IMR-90 (cell line): ENCODE results near the gene KRTAP20-1. TPM values are rescaled to one million over a fixed set of nuclear protein-coding genes. Genes with fewer than 3 reads are reported as not detected.

Source experiments
- ATAC-seq: fragments of 200-7000 bp; cut with Tn5 transposase; 2 replicates; pipeline ENCODE4 v1.9.1; 2020; ENCODE audit warnings: low read depth, mild to moderate bottlenecking, moderate library complexity
- BruUV-seq: library from RNA; stranded (reverse); fragments of 400-500 nt; replicated peaks from 2 replicates; lab custom pipeline; 2021; lab: Mats Ljungman, UMichigan
- CTCF ChIA-PET: fragments of 300-600 bp; formaldehyde crosslinking; extraction: SDS; loops from one replicate; lab custom pipeline; 2021; ENCODE audit warnings: antibody characterized with exemption; lab: Yijun Ruan, JAX
- POLR2A ChIA-PET: fragments of 300-600 bp; sonication (Branson Sonifier 250); formaldehyde crosslinking; loops from one replicate; lab custom pipeline; 2022; ENCODE audit warnings: antibody characterized with exemption; ENCODE audit not compliant: unreplicated experiment; lab: Charles Lee
- DNase-seq: peaks from one replicate; pipeline ENCODE4 v3.0.0; 2013
- H2AFZ ChIP-seq: replicated peaks from 2 replicates; pipeline ENCODE3; 2013; ENCODE audit warnings: low read length, mild to moderate bottlenecking; ENCODE audit not compliant: poor library complexity
- H2AK5ac ChIP-seq: 2 replicates; pipeline ENCODE4 v1.6.1; 2013; ENCODE audit warnings: low read depth, low read length, inconsistent platforms
- H2AK9ac ChIP-seq: replicated peaks from 2 replicates; pipeline ENCODE3; 2013; ENCODE audit warnings: mild to moderate bottlenecking, low read depth, low read length, moderate library complexity; ENCODE audit not compliant: poor library complexity
- H2BK120ac ChIP-seq: 2 replicates; pipeline ENCODE4 v1.6.1; 2013; ENCODE audit warnings: low read depth, low read length, inconsistent platforms
- H2BK15ac ChIP-seq: 3 replicates; pipeline ENCODE4 v1.6.1; 2013; ENCODE audit warnings: low read depth, low read length, inconsistent platforms
- H2BK20ac ChIP-seq: 2 replicates; pipeline ENCODE4 v1.6.1; 2013; ENCODE audit warnings: low read depth, mild to moderate bottlenecking, inconsistent platforms, low read length, moderate library complexity
- H2BK5ac ChIP-seq: 2 replicates; pipeline ENCODE4 v1.6.1; 2013; ENCODE audit warnings: mild to moderate bottlenecking, low read depth, low read length, inconsistent platforms; ENCODE audit not compliant: poor library complexity, severe bottlenecking
- H3K14ac ChIP-seq: replicated peaks from 2 replicates; pipeline ENCODE4 v1.6.1; 2013; ENCODE audit warnings: low read depth, low read length, inconsistent platforms
- H3K18ac ChIP-seq: 2 replicates; pipeline ENCODE4 v1.6.1; 2013; ENCODE audit warnings: low read depth, low read length, control low read depth
- H3K23ac ChIP-seq: 2 replicates; pipeline ENCODE4 v1.6.1; 2013; ENCODE audit warnings: low read depth, low read length, inconsistent platforms
- H3K27ac ChIP-seq: 2 replicates; pipeline ENCODE4 v1.5.1; 2013; ENCODE audit warnings: mild to moderate bottlenecking, control low read depth, low read length; ENCODE audit not compliant: insufficient read depth
- H3K27me3 ChIP-seq: 2 replicates; pipeline ENCODE4 v1.6.1; 2013; ENCODE audit warnings: low read length; ENCODE audit not compliant: control insufficient read depth, insufficient read depth
- H3K36me3 ChIP-seq: 2 replicates; pipeline ENCODE4 v1.6.1; 2013; ENCODE audit warnings: low read length, mixed read lengths; ENCODE audit not compliant: control insufficient read depth, insufficient read depth
- H3K4ac ChIP-seq: 2 replicates; pipeline ENCODE4 v1.6.1; 2013; ENCODE audit warnings: low read depth, low read length, inconsistent platforms
- H3K4me1 ChIP-seq: 2 replicates; pipeline ENCODE4 v1.6.1; 2013; ENCODE audit warnings: low read length, mixed read lengths; ENCODE audit not compliant: control insufficient read depth, insufficient read depth
- H3K4me2 ChIP-seq: 2 replicates; pipeline ENCODE4 v1.6.1; 2013; ENCODE audit warnings: low read depth, mild to moderate bottlenecking, control low read depth, low read length, moderate library complexity
- H3K4me3 ChIP-seq: 2 replicates; pipeline ENCODE4 v1.5.1; 2013; ENCODE audit warnings: low read depth, mild to moderate bottlenecking, control low read depth, low read length, moderate library complexity; ENCODE audit not compliant: insufficient read depth
- H3K56ac ChIP-seq: 2 replicates; pipeline ENCODE4 v1.6.1; 2013; ENCODE audit warnings: low read length, inconsistent platforms; ENCODE audit not compliant: insufficient read depth; ENCODE audit errors: extremely low read depth
- H3K79me1 ChIP-seq, 2 experiments: 2 replicates each; pipeline ENCODE4 v1.6.1; 2013; ENCODE audit warnings: low read length in 2 of 2, inconsistent platforms in 1 of 2, low read depth in 1 of 2
- H3K9ac ChIP-seq: 2 replicates; pipeline ENCODE4 v1.6.1; 2013; ENCODE audit warnings: low read depth, low read length, control low read depth
- H3K9me1 ChIP-seq: 2 replicates; pipeline ENCODE4 v1.6.1; 2013; ENCODE audit warnings: low read length, inconsistent platforms; ENCODE audit not compliant: insufficient read depth
- H3K9me3 ChIP-seq: 2 replicates; pipeline ENCODE4 v1.6.1; 2013; ENCODE audit warnings: low read length; ENCODE audit not compliant: control insufficient read depth, insufficient read depth
- H4K20me1 ChIP-seq: 2 replicates; pipeline ENCODE4 v1.6.1; 2013; ENCODE audit warnings: low read length, inconsistent platforms; ENCODE audit not compliant: insufficient read depth
- H4K5ac ChIP-seq: 2 replicates; pipeline ENCODE4 v1.6.1; 2013; ENCODE audit warnings: mild to moderate bottlenecking, low read depth, low read length, control low read depth
- H4K8ac ChIP-seq, 2 experiments: 2 replicates each; pipeline ENCODE4 v1.6.1; 2013; ENCODE audit warnings: low read depth in 2 of 2, low read length in 2 of 2, control low read depth in 1 of 2, inconsistent platforms in 1 of 2
- H4K91ac ChIP-seq: 2 replicates; pipeline ENCODE4 v1.6.1; 2013; ENCODE audit warnings: low read depth, low read length, inconsistent platforms; ENCODE audit not compliant: insufficient read depth
- BHLHE40 ChIP-seq: fragments of 150-350 bp; IDR thresholded peaks from 2 replicates; pipeline ENCODE4 v1.6.1; 2016; ENCODE audit warnings: mild to moderate bottlenecking, low read depth, low read length
- CEBPB ChIP-seq: IDR thresholded peaks from 2 replicates; pipeline ENCODE4 v1.6.1; 2012; ENCODE audit warnings: low read depth, low read length, improper control_type of control experiment
- CHD1 ChIP-seq: IDR thresholded peaks from 2 replicates; pipeline ENCODE4 v1.6.1; 2012; ENCODE audit warnings: low read depth, low read length, improper control_type of control experiment
- MAFK ChIP-seq: IDR thresholded peaks from 2 replicates; pipeline ENCODE4 v1.6.1; 2012; ENCODE audit warnings: low read depth, low read length, improper control_type of control experiment
- MXI1 ChIP-seq: IDR thresholded peaks from 2 replicates; pipeline ENCODE4 v1.6.1; 2012; ENCODE audit warnings: low read depth, mild to moderate bottlenecking, low read length, moderate library complexity, borderline replicate concordance
- POLR2A ChIP-seq: IDR thresholded peaks from 2 replicates; pipeline ENCODE4 v1.6.1; 2012; ENCODE audit warnings: mild to moderate bottlenecking, low read depth, low read length
- RAD21 ChIP-seq: IDR thresholded peaks from 2 replicates; pipeline ENCODE4 v1.6.1; 2012; ENCODE audit warnings: low read length, improper control_type of control experiment
- RCOR1 ChIP-seq: IDR thresholded peaks from 2 replicates; pipeline ENCODE4 v1.6.1; 2012; ENCODE audit warnings: mild to moderate bottlenecking, low read length, improper control_type of control experiment; ENCODE audit not compliant: insufficient replicate concordance
- RFX5 ChIP-seq: IDR thresholded peaks from 2 replicates; pipeline ENCODE4 v1.8.0; 2012; ENCODE audit warnings: low read depth, mild to moderate bottlenecking, low read length, moderate library complexity
- WGBS, 2 experiments: methylation state at CpG; one replicate each; pipeline versions ENCODE4 v1.1.5 to v1.1.7; 2013; ENCODE audit warnings: missing lambda C conversion rate in 2 of 2; ENCODE audit not compliant: insufficient read length in 1 of 2; ENCODE audit errors: extremely low coverage in 2 of 2; 5-methylcytosine and 5-hydroxymethylcytosine counted together
- dilution Hi-C: fragments of 300-500 bp; cut with HindIII; formaldehyde crosslinking; loops from one replicate; pipeline ENCODE4 v1.14.3; 2018; ENCODE audit warnings: low sequenced_read_pairs; ENCODE audit not compliant: unreplicated experiment
- in situ Hi-C: fragments of 300-500 bp; cut with MboI; formaldehyde crosslinking; loops from 3 replicates; pipeline ENCODE4 v1.14.3; 2019; ENCODE audit warnings: low sequenced_read_pairs, inconsistent platforms, mixed read lengths
- intact Hi-C: fragments of 100-400 bp; cut with micrococcal nuclease; formaldehyde crosslinking; loops from 2 replicates; pipeline ENCODE4 v1.10.0; 2022
- polyA plus RNA-seq, 3 experiments: library from polyadenylated mRNA; depleted of rRNA; stranded (reverse); fragments of >200 nt; gene quantifications; 2 replicates each; pipeline ENCODE4 v1.2.3, GENCODE V29; 2012; ENCODE audit warnings: low replicate concordance in 1 of 3
- total RNA-seq: library from RNA; depleted of rRNA; stranded (reverse); fragments of >200 nt; gene quantifications from 2 replicates; pipeline ENCODE4 v1.2.3, GENCODE V29; 2012
- TF ChIP-seq, protein P1 (sequence below): fragments of 150-350 bp; IDR thresholded peaks from 2 replicates; pipeline ENCODE4 v1.6.1; 2017; ENCODE audit warnings: mild to moderate bottlenecking, antibody characterized with exemption, low read length, low read depth
- TF ChIP-seq, protein P2 (sequence below): conservative IDR thresholded peaks from 2 replicates; pipeline ENCODE4 v1.5.1; 2012; ENCODE audit warnings: mild to moderate bottlenecking, low read depth, low read length, improper control_type of control experiment
- TF ChIP-seq, protein P3 (sequence below): fragments of 150-350 bp; IDR thresholded peaks from 2 replicates; pipeline ENCODE4 v1.6.1; 2016; ENCODE audit warnings: low read depth, mild to moderate bottlenecking, low read length, moderate library complexity, borderline replicate concordance

KRTAP20-1 gene
- total and polyA plus RNA-seq, 2 of the 4 experiments (the other 2 are of a cell fraction): not detected

DNA sequence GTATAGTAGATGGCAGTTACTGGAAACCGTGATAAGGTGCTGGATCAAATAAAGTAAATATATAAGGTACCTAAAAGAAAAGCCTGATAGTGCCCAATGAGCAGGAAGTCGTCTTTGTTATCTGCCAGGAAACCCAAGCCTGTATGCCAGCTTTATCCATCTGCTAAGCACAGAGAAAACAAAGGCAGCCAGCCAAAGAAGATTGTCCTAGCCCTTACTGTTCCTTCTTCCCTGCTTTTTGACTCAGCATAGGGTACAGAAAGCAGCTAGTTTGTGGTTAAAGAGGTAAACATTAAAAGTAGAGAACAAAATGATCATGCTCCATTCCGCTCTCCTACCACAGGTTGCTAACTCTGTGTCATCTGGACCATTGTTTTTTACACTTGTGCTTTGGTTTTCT lies 36.1 kb upstream of the KRTAP20-1 start:
- 29% methylated on average over 1 of the region's 3 CpGs; no CpG with 5 or more reads in 1 of the 2 experiments for WGBS, 2 experiments
- Histone ChIP-seq H3K14ac (no peak overlapping the region), H3K56ac (no peak overlapping the region), H2BK5ac (no peak overlapping the region), H4K91ac (no peak overlapping the region), H2AK5ac (no peak overlapping the region), H2BK120ac (no peak overlapping the region), H3K9ac (no peak overlapping the region), H4K8ac (no peak overlapping the region), H3K27me3 (no peaks in the 10 kb centered on the region), H3K23ac (no peak overlapping the region), H3K4ac (no peak overlapping the region), H4K20me1 (no peaks in the 10 kb centered on the region), H3K4me3 (no peak overlapping the region), H4K5ac (no peak overlapping the region), H2BK20ac (no peak overlapping the region), H3K4me2 (no peak overlapping the region), H3K27ac (no peak overlapping the region), H3K36me3 (no peaks in the 10 kb centered on the region), H3K79me1 (no peaks in the 10 kb centered on the region), H2AK9ac (no peak overlapping the region), H3K18ac (no peak overlapping the region), H3K4me1 (no peaks in the 10 kb centered on the region), H2AFZ (no peak overlapping the region), H3K9me1 (no peaks in the 10 kb centered on the region), H2BK15ac (no peak overlapping the region), H3K9me3 (peaks cover 6% of the 10 kb centered on the region)
- in situ Hi-C loops (no loop called here), intact Hi-C loops (no loop called here), dilution Hi-C loops (no loop called here)
- ATAC-seq (no peak), DNase-seq (no peak)
- TF ChIP-seq POLR2A: no peak
- no peak for TF ChIP-seq RFX5
- TF ChIP-seq RCOR1: no peak
- TF ChIP-seq, protein P1, sequence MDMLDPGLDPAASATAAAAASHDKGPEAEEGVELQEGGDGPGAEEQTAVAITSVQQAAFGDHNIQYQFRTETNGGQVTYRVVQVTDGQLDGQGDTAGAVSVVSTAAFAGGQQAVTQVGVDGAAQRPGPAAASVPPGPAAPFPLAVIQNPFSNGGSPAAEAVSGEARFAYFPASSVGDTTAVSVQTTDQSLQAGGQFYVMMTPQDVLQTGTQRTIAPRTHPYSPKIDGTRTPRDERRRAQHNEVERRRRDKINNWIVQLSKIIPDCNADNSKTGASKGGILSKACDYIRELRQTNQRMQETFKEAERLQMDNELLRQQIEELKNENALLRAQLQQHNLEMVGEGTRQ: no peak
- TF ChIP-seq, protein P2, sequence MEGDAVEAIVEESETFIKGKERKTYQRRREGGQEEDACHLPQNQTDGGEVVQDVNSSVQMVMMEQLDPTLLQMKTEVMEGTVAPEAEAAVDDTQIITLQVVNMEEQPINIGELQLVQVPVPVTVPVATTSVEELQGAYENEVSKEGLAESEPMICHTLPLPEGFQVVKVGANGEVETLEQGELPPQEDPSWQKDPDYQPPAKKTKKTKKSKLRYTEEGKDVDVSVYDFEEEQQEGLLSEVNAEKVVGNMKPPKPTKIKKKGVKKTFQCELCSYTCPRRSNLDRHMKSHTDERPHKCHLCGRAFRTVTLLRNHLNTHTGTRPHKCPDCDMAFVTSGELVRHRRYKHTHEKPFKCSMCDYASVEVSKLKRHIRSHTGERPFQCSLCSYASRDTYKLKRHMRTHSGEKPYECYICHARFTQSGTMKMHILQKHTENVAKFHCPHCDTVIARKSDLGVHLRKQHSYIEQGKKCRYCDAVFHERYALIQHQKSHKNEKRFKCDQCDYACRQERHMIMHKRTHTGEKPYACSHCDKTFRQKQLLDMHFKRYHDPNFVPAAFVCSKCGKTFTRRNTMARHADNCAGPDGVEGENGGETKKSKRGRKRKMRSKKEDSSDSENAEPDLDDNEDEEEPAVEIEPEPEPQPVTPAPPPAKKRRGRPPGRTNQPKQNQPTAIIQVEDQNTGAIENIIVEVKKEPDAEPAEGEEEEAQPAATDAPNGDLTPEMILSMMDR: no peak
- TF ChIP-seq CHD1: no peak
- TF ChIP-seq CEBPB: no peak
- TF ChIP-seq MAFK: no peak
- TF ChIP-seq BHLHE40: no peak
- no peak for TF ChIP-seq RAD21
- no peak for TF ChIP-seq MXI1
- TF ChIP-seq, protein P3, sequence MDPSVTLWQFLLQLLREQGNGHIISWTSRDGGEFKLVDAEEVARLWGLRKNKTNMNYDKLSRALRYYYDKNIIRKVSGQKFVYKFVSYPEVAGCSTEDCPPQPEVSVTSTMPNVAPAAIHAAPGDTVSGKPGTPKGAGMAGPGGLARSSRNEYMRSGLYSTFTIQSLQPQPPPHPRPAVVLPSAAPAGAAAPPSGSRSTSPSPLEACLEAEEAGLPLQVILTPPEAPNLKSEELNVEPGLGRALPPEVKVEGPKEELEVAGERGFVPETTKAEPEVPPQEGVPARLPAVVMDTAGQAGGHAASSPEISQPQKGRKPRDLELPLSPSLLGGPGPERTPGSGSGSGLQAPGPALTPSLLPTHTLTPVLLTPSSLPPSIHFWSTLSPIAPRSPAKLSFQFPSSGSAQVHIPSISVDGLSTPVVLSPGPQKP: no peak
- CTCF ChIA-PET: no interaction called here
- POLR2A ChIA-PET: no interaction called here
- BruUV-seq: no TSS peak
